SK-N-DZ (cell line): ENCODE measurements around the gene CRACR2A.

Experiments
- DNase-seq: peaks from one replicate; pipeline ENCODE4 v3.0.0-alpha.2; 2015; ENCODE audit warnings: low spot score

The CRACR2A gene

DNA sequence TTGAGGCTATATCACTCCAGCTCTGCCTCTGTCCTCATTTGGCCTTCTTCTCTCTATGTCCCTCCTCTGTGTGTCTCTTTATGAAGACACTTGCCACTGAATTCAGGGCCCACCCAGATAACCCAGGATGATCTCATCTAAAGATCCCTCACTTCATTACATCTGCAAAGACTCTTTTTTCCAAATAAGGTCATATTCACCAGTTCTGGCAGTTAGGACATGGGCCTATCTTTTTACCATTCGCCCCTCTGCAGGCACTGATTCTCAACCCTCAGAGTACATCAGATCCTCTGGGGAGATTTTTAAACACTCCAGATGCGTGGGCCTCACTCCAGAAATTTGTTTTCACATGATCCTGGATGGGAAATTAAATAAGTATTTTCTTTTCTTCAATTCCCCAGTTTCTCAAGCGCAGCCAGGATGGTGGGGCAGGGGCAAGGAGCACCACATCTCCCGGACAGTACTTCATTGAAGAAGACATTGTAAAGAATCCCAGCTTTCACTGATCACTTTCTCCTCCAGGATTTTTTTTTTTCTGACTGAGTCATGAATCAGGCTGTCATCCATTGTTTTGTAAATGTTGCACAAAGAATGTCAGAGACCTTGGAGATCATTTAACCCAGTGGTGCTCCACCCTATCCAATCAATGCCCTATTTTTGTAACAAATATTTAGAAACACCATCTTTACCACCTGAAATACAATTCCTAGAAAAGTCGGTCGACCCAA lies 27.4 kb downstream of the CRACR2A start:
- peak; percentile 12 for DNase-seq

- DNase-seq = no peak
These were observed 28.7 kb downstream of the CRACR2A start for GRCh38 chr12:3723916-3724805.

- DNase-seq = no peak
These were observed 30.5 kb downstream of the CRACR2A start for GRCh38 chr12:3722368-3722767.

GRCh38 chr12:3720772-3721171 lies 32.1 kb downstream of the CRACR2A start:
- DNase-seq = no peak

DNA sequence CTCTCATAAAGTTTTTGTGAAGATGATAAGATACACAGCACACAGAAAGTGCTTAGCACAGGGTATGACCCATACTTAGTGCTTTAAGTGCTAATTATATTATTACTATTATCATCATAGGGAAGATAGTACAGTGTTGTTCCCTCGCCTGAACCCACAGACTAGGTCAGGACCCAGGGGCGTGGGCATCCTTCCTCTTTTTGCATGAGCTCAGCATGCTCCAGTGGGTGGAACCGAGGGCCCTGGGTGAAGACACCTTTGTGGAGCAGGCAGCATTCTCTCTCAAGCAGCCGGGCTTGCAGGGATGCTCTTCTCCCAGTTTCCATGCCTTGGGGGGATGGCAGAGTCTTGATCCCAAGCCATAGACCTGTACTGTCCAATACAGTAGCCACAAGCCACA lies 34.8 kb downstream of the CRACR2A start:
- no peak for DNase-seq

DNA sequence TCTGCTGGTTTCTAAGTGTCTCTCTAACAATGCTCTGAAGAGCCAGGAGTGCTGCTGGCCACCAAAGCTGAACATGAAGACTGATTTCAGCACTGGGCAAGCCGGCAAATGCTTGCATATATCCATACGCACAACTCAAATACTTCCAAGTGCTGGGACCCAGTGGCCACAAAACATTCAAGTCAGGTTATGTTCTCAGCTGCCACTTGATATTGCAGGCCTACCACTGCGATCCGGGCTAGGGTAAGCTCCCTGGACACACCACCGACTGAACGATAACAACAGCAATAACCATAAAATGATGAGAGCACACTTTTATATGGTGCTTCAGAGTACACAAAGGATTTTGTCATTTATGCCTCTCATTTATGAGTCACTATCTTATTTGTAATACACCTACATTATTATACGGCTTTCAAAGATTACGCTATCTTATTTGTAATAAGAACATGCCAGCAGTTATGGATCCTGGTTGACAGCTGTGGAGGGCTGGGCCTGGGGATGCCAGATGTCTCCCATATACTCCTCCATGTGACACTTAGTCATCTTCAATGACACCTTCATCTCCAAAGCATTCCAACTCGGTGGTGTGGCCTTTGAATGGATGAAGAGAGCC lies 35.5 kb downstream of the CRACR2A start:
- DNase-seq = no peak

DNA sequence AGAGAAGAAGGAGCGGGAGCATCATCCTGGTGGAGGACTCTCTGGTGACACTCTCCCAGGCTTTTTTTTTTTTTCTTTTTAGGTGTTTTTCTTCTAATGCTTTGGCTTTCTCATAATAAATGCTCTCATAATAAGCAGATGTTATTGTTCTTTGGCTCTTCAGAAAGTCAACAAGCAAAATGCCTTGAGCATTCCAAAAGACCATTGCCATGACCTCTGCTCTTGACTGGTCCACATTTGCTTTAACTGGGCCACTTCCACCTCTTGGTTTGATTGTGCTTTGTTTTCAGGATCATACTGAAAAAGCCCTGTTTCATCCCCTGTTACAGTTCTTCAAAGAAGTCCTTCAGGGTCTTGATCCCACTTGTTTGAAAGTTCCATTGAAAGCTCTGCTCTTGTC lies 36.9 kb downstream of the CRACR2A start:
- no peak for DNase-seq

DNA sequence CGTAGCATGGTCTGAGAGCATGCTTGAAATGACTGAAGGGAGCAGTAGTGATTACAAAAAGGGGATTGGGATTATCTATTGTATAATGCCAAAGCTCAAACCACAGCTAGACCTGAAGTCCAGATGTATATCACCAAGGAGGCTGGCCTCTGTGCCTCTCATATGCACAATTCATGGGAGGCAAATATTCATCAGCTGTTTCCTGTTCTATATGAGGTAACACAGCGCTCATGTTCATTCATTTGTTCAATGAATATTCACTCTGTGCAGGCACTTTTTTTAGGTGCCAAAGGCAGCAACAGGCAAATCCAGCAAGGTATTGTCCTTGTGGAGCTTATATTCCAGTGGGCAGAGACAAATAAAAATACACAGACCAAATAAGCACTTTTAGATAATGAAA lies 39.0 kb downstream of the CRACR2A start:
- no peak for DNase-seq

GRCh38 chr12:3713483-3713882 lies 39.4 kb downstream of the CRACR2A start:
- no peak for DNase-seq

GRCh38 chr12:3712209-3712992 lies 40.5 kb downstream of the CRACR2A start:
- no peak for DNase-seq

DNA sequence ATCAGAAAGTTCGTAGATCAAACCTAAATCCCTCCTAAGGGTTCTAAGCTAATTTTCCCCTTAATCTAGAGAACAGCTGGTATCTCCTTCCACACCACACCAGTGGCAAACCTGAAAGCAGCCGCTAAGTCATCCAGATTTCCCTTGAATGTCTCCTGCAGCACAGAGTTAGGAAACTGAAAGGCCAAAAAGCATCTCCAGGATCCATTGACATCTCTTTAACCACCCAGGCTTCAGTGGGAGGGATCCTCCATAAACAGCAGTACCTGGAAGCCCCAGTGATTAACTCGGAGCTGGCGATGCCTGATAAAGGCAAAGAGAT lies 47.6 kb downstream of the CRACR2A start:
- DNase-seq = no peak

- no peak for DNase-seq
These were observed 48.2 kb downstream of the CRACR2A start for GRCh38 chr12:3704512-3705353.

GRCh38 chr12:3700861-3701260 lies 52.0 kb downstream of the CRACR2A start:
- no peak for DNase-seq

- DNase-seq = peak; percentile 20
These were observed 54.5 kb downstream of the CRACR2A start for GRCh38 chr12:3698218-3698974.

GRCh38 chr12:3697311-3697870 lies 55.5 kb downstream of the CRACR2A start:
- no peak for DNase-seq

- no peak for DNase-seq
These were observed 58.2 kb downstream of the CRACR2A start for GRCh38 chr12:3694673-3695072.

DNA sequence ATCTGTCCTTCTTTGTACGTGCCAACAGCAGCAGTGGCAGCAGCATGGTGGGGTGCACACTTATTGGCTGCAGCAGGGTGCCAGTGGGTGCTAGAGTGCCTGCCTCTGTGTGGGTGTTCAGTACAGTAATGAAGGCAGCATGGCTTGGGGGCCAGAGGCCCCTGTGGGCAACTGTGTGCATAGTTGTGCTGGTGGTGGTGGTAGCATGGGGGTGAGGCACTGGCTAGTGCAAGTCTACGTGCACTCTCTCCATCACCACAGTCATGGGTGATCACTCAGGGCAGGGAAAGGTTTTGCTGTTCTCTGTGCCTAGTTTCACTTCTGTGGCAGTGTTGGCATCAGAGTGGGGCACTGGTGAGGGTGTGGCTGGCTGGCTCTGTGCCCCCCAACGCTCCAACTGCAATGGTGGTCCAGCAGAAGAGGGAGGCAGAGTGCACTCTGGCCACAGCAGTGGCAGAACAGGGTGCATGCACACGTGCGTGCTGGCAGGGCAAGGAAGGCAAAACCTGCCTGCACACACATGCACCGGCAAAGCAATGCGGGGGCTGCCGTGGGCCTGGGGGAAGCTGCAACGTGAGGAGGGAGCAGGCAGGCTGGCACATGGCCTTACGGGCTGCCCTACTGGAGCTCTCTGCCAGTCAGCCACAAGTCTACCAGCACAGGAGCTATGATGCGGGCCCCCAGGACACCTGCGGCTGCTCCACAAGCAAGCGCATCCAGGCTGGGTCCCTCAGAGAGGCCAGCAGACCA lies 60.1 kb downstream of the CRACR2A start:
- no peak for DNase-seq

DNA sequence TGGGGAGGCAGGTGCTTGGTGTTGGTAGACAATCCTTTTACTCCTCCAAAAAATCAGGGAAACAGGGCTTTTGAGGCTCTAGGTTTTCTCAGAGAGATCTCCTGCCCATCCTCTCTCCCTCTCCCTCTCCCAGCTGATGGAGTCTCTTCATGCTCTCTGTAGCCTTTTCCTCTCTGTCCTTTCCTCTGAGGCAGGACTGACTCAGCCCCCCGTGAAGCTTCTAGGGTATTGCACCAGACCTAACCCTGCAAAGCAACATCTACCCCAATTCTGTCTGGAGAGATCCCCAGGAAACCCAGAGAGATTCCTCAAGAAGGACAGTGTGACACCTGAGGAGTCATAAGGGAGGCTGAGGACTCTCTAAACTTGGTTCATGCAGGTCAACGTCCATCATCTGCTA lies 66.4 kb downstream of the CRACR2A start:
- no peak for DNase-seq

DNA sequence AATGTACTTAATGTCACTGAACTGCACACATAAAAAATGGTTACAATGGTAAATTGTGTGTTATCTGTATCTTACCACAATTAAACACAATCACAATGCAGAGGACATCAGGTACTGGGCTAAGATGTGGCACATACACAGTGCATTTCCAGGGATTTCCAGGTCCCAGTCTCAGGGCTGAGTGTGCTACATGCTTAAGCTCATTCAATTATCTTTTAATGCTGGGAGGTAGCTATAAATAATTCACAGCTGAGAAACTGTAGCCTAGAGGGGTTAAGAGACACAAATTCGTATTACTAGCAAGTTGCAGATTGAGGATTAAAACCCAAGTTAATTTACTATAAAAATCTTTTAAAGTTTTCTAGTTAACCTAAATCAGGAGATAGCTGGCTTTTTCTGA lies 67.1 kb downstream of the CRACR2A start:
- no peak for DNase-seq
